Ammon's horn (tissue), 1 donor: ENCODE data around the gene PDS5A.
"Not testable (repeated sequence)": the region's sequence is repeated elsewhere in the genome, so short reads cannot be mapped to it uniquely, and the experiment has no call there.

Experiments
- DNase-seq: peaks from one replicate; pipeline ENCODE4 v3.0.0-alpha.2; 2016; ENCODE audit warnings: low spot score

PDS5A gene

DNA sequence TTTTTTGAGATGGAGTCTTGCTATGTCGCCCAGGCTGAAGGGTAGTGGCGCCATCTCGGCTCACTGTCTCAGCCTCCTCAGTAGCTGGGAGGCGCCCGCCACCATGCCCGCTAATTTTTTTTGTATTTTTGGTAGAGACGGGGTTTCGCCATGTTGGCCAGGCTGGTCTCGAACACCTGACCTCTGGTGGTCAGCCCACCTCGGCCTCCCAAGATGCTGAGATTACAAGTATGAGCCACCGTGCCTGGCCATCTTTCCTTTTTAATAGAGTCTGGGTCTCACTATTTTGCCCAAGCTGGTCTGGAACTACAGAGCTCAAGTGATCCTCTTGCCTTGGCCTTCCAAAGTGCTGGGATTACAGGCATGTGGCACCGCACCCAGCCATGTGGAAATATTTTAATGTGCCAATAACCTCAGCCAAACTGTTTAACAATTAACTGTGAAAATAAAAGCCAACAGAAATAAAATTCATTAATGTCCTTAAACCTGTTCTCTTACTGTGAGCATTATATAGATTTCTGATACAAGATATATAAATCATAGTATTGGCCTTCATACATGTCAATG, 16.3 kb downstream of the PDS5A start:
- DNase-seq, result no peak

DNA sequence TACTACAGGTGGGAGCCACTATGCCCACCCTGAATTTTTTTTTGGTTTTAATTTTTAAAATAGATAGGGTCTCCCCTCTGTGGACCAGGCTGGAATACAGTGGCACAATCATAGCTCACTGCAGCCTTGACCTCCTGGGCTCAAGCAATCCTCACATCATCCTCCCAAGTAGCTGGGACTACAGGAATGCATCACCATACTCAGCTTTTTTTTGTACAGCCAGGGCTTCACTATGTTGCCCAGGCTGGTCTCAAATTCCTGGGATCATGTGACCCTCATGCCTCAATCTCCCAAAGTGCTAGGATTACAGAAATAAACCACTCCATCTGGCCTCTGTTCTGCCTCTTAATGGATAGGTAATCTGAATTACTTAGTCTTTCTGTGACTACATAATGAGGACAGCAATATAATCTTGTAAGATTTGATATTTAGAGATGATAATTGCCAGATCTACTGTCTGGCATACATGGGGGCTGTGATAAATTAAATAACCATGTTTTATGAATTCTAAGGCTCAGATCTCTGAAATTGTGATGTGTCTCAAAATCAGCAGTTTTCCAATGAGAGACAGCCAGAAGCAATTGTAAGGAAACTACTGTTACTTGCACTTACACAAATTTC, 26.7 kb downstream of the PDS5A start:
- no peak for DNase-seq

- DNase-seq, result no peak
Observed at GRCh38 chr4:39947963-39948362, 29.7 kb downstream of the PDS5A start.

GRCh38 chr4:39947417-39947816, 30.3 kb downstream of the PDS5A start:
- DNase-seq, result no peak

DNA sequence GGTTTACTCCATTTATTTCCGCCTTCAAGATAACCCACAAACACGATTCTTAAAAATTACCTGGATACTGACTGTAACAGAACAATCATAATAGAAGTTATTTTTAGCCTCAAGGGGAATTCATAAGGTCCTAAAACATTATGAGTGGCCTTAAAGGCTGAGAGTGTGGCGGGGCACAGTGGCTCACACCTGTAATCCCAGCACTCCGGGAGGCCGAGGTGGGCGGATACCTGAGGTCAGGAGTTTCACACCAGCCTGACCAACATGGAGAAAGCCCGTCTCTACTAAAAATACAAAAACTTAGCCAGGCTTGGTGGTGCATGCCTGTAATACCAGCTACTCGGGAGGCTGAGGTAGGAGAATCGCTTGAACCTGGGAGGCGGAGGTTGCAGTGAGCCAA, 33.5 kb downstream of the PDS5A start:
- DNase-seq, result not testable (repeated sequence)

DNA sequence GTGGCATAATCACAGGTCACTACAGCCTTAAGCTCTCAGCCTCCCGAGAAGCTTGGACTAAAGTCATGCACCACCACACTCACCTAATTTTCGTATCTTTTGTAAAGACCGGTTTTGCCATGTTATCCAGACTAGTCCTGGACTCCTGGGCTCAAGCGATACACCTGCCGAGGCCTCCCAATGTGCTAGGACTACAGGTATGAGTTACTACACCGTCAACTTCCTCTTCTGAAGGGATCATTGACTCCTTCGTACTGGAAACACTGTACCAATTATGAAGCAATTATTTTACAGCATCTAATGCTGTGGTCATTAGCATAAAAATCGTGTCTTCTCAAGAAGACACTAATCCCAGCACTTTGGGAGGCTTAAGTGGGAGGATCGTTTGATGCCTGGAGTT, 35.2 kb downstream of the PDS5A start:
- no peak for DNase-seq

DNA sequence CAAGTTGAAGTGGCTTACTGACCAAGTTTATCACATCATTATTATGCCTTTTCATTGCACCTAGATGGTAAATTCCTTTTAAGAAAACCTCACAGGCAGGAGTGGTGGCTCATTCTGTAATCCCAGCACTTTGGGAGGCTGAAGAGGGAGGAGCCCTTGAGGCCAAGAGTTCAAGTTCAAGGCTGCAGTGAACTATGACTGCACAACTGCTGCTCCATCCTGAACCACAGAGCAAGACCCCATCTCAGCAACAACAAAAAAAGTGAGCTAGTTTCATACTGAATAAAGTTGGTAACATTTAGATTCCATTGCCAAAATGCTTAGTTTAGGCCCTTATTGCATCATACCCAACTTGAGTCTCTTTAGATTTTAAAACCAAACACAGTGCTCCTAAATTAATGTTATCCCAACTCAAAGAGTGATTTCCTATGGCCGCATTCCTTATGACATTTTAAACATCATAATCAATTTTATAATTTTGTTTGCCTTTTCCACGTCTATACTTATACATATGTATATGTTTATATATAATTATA, 36.0 kb downstream of the PDS5A start:
- no peak for DNase-seq

DNA sequence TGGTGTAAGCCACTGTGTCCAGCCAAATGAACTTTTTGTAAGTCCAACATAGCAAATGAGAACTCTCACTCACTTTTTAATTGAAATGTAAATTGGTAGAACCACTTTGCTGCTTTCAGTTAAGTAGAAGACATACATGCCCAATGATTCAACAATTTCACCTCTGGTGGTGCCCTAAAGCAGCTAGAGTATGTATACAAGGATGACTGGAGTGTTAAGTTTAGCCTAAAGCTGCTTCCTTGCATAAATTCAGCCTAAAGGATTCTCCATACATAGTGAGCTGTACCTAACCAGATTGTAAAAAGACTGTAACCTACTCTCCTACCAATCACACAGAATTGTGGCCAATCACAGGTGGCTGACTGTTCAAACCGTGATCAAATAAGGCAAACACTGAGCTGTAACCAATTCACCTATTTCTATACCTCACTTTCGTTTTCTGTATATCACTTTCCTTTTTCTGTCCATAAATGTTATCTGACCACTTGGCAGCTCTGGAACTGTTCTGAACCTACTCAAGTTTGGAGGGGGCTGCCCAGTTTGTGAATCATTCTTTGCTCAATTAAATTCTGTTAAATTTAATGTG, 39.9 kb downstream of the PDS5A start:
- no peak for DNase-seq

- DNase-seq, result no peak
Observed at GRCh38 chr4:39936565-39937418, 40.9 kb downstream of the PDS5A start.

GRCh38 chr4:39933671-39934590, 43.8 kb downstream of the PDS5A start:
- DNase-seq, result no peak

DNA sequence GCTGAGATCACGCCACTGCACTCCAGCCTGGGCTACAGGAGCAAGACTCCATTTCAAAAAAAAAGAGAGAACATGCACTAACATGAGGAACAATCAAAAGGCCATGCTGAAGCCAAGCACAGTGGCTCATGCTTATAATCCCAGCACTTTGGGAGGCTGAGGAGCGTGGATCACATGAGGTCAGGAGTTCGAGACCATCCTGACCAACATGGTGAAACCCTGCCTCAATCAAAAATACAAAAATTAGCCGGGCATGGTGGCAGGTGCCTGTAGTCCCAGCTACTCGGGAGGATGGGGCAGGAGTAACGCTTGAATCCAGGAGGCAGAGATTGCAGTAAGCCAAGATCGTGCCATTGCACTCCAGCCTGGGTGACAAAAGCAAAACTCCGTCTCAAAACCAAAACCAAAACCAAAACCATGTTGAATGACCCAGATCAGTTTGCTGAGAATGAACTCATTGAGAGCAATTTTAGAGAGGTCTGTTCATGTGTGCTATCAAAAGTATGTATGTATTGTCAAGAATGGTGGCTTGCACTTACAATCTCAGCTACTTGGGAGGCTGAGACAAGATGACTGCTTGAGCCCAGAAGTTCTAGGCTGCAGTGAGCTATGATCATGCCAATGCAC, 44.8 kb downstream of the PDS5A start:
- DNase-seq, result no peak

- no peak for DNase-seq
Observed at GRCh38 chr4:39931441-39931901, 46.2 kb downstream of the PDS5A start.

DNA sequence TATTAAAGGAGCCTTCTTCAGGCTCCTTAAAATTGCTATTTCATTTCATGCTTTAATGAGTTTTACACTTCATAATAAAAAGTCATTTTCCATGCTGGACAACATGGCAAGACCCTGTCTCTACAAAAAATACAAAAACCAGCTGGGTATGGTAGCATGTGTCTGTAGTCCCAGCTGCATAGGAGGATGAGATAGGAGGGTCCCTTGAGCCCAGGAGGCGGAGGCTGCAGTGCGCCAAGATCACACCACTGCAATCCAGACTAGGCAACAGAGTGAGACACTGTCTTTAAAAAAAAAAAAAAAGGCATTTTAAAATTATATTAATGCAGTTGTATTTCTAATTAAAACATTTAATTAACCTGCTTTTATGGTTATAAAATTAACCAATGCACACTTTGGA, 49.2 kb downstream of the PDS5A start:
- no peak for DNase-seq

- no peak for DNase-seq
Observed at GRCh38 chr4:39924014-39924413, 53.7 kb downstream of the PDS5A start.

DNA sequence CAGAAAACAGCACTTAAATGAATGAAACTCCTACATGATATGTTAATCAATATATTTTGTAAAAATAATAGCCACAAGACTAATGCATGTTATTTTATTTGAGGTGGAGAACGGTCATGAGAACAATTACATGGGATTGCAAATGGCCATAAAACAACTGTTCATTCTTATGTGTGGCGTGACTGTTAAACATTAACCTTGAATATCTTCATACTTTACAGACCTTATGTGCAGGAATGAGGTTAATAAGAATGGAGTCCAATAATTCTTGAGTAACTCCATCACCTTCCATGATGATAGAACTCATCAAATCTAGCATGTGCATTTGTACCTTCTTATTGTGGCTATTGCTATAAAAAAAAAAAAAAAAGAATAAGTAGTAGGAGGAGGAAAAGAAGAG, 55.3 kb downstream of the PDS5A start:
- no peak for DNase-seq

DNA sequence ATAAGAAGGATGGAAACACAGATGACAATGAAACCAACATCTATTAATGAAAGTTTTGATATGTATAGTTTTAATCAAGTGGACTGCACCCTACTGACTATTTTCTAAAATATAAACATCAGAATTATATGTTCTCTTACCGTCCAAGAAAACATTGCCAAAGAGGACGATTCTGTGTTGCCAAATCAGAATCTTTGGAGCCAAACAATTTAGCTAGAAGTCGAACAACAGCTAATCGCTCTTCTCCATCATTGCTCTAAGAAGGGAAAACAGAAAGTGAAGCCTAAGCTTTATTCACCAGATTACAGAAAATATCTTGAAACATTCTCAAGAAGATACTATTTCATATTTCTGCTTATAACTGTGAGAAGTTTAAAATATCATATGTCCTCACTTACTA, 64.2 kb downstream of the PDS5A start:
- DNase-seq, result no peak

DNA sequence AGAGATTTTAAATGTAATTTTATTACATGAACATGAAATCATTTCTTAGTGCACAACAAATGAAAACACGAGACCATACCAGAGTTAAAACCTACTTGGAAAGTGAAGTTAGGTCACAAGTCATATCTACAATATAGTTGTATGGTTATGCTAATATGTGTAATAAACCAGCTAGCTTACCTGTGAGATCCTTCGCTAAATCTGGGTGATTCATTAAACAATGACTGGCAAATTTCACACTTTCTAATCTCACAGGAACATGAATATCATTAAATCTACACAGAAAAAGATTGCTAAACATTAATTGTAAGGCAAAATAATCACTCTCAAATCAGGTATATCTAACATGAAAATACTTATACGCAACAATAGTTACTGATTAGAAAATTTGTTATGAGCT, 67.6 kb downstream of the PDS5A start:
- no peak for DNase-seq

DNA sequence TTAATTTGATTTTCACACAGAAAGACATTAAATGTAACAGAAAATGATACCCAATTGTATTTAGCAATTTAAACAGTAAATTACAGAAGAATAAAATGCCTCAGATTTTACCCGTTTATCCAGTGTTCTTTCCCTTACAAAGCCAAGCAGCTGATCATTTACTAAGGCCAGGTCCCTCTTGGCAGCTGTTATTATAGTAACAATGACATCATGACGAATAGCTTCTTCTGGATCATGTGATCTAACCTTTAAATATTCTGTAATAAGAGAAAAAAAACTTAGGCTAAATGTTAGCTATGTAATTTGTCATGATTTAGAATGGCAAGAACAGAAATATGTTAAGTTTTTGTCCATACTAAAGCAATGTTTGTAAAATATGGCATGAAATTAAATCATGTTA, 69.4 kb downstream of the PDS5A start:
- no peak for DNase-seq

GRCh38 chr4:39905656-39906055, 72.1 kb downstream of the PDS5A start:
- DNase-seq, result no peak

- peak; percentile 6 for DNase-seq
Observed at GRCh38 chr4:39905019-39905418, 72.7 kb downstream of the PDS5A start.

- DNase-seq, result no peak
Observed at GRCh38 chr4:39900966-39901365, 76.7 kb downstream of the PDS5A start.
